ENCODE data around the gene ZBTB20.

Gene ZBTB20

GRCh38 chr3:114329823-114330222, 817.3 kb downstream of the ZBTB20 start:
- H3K4me3 ChIP-seq (ENCODE audit: low read depth, low read length) = no peak overlapping the region
- no peak for TF ChIP-seq CTCF (IDR thresholded peaks at IDR 0.05; ENCODE audit: low read depth, low read length, missing control alignments)
- no peak for DNase-seq (ENCODE audit: low read depth)

GRCh38 chr3:114328345-114328744, 818.7 kb downstream of the ZBTB20 start:
- TF ChIP-seq CTCF (IDR thresholded peaks at IDR 0.05; ENCODE audit: low read depth, low read length, missing control alignments) = no peak
- DNase-seq (ENCODE audit: low read depth) = no peak
- no peak overlapping the region for H3K4me3 ChIP-seq (ENCODE audit: low read depth, low read length)

- no peak for TF ChIP-seq CTCF (IDR thresholded peaks at IDR 0.05; ENCODE audit: low read depth, low read length, missing control alignments)
Observed at GRCh38 chr3:114327665-114328064, 819.4 kb downstream of the ZBTB20 start.

GRCh38 chr3:114323546-114324254, 823.4 kb downstream of the ZBTB20 start:
- H3K4me3 ChIP-seq (ENCODE audit: low read depth, low read length) = no peak overlapping the region
- DNase-seq (ENCODE audit: low read depth) = no peak
- TF ChIP-seq CTCF (IDR thresholded peaks at IDR 0.05; ENCODE audit: low read depth, low read length, missing control alignments) = no peak

More at GRCh38 chr3:114327665-114328064, 819.4 kb downstream of the ZBTB20 start:
- no peak for DNase-seq (ENCODE audit: low read depth)
- no peak overlapping the region for H3K4me3 ChIP-seq (ENCODE audit: low read depth, low read length)

- H3K4me3 ChIP-seq (ENCODE audit: low read depth, low read length) = no peak overlapping the region
- DNase-seq (ENCODE audit: low read depth) = no peak
- no peak for TF ChIP-seq CTCF (IDR thresholded peaks at IDR 0.05; ENCODE audit: low read depth, low read length, missing control alignments)
Observed at GRCh38 chr3:114320246-114320645, 826.8 kb downstream of the ZBTB20 start.

DNA sequence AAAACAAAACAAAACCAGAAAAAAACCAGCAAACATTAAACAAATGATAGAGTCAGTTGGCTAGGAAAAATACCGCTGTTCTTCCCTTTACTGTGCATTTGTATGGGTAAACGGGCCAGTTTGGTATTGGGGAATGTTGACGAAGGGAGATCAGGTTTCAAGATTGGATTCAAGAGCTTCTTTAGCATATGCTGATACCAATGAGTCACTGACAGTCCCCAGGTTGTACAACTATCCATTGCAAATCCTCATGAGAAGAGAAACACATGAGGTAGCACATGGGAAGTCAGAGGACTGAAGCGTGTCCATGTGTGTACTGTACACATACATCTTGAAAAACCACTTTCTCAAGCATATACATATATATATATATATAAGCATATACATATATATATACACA, 827.6 kb downstream of the ZBTB20 start:
- H3K4me3 ChIP-seq (ENCODE audit: low read depth, low read length) = no peak overlapping the region
- TF ChIP-seq CTCF (IDR thresholded peaks at IDR 0.05; ENCODE audit: low read depth, low read length, missing control alignments) = no peak
- no peak for DNase-seq (ENCODE audit: low read depth)

DNA sequence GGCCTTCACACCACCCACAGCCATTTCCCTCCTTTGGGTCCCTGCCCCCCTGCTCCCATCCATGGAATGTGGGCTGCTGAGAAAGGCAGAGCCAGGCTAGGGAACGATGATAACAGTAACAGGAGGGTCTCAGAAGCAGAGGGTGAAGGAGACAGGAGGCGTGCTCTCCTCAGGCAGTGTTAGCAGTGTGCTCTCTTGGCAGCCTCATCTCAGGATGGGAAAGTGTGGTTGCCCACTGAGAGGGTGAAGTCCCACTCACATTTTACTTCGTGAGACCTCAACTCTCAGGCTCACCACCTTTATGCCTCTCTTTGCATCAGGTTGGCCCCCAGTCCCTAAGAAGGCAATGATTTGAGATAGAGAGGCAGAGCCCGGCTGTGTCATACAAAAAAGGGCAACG, 828.8 kb downstream of the ZBTB20 start:
- no peak overlapping the region for H3K4me3 ChIP-seq (ENCODE audit: low read depth, low read length)
- no peak for DNase-seq (ENCODE audit: low read depth)
- TF ChIP-seq CTCF (IDR thresholded peaks at IDR 0.05; ENCODE audit: low read depth, low read length, missing control alignments) = no peak

Measured in GM12864 (cell line).